HG03520 (cell line): Measurements from ENCODE around the gene SPRING1.
A peak's percentile ranks its signal among the peaks of the same experiment; 100 is the strongest.
"Not testable (repeated sequence)": the region's sequence is repeated elsewhere in the genome, so short reads cannot be mapped to it uniquely, and the experiment has no call there.

Source experiments
- ATAC-seq: cut with Tn5 transposase; IDR thresholded peaks from one replicate; pipeline ENCODE4 v1.9.1; 2021; ENCODE audit warnings: mild to moderate bottlenecking, moderate library complexity; ENCODE audit not compliant: unreplicated experiment

SPRING1 gene, protein sequence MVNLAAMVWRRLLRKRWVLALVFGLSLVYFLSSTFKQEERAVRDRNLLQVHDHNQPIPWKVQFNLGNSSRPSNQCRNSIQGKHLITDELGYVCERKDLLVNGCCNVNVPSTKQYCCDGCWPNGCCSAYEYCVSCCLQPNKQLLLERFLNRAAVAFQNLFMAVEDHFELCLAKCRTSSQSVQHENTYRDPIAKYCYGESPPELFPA

DNA sequence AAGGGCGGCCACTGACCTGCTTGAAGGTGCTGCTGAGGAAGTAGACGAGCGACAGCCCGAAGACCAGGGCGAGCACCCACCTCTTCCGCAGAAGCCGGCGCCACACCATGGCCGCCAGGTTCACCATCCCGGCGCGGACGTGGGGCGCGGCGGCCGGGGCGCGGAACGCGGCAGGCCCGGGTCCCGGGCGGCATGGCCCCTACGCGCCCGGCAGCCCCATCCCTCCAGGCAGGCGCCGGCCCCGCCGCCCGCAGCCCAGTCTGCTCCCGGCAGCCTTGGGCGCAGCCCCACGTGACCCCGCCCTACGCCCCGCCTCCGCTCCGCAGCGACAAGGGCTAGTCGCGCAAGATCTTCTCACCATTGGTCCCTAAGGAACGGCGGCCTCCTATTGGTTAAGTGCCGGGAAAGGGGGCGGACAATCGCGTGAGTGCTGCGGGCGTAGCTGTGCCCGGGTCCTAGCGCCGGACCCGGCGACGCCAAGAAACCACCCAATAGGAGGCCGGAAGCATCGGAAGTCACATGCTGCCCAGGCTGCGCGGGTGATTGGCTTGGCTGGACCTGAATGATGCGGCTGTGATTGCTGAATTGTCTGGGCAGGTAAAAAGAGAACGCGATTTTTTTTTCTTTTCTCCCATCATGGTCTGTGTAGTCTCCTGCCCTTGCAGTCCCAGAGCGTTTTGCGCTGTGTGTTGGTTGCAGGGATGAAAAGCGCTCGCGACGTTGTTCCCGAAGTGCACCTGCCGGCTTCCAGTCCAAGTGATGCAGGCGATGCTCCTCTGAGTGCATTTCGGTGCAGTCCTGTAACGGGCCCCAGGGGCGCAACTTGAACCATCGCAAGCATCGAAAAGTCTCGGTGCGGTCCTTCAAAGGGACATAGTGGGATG is at the start of gene SPRING1, which contains the start of gene RNFT2:
Gene SPRING1 (minus strand): TSS at position 296 of the 884 bp plus-strand sequence. CDS start 169 bp downstream, at position 127.
Gene RNFT2 (plus strand): TSS at position 542 of the 884 bp plus-strand sequence. CDS start 2,183 bp downstream, outside the sequence.
- ATAC-seq, result peak; percentile 94

DNA sequence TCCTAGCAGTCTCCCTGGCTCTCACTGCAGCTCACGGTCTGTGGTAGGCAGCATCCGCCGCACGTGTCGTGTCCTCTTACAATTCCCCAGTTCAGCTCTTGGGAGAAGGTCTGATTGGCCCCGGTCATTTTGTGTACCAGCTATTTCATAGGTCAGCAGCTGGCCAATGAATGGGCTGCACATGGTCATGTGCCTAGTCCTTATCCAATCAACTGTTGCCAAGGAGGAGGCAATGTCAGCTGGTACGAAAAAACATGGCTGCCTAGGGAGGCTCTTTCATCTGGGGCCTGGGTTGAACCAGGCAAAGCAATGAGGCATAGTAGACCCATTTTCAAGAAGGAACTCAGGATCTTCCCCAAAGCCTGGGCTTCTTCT is 46.4 kb upstream of the SPRING1 start:
- ATAC-seq, result no peak

DNA sequence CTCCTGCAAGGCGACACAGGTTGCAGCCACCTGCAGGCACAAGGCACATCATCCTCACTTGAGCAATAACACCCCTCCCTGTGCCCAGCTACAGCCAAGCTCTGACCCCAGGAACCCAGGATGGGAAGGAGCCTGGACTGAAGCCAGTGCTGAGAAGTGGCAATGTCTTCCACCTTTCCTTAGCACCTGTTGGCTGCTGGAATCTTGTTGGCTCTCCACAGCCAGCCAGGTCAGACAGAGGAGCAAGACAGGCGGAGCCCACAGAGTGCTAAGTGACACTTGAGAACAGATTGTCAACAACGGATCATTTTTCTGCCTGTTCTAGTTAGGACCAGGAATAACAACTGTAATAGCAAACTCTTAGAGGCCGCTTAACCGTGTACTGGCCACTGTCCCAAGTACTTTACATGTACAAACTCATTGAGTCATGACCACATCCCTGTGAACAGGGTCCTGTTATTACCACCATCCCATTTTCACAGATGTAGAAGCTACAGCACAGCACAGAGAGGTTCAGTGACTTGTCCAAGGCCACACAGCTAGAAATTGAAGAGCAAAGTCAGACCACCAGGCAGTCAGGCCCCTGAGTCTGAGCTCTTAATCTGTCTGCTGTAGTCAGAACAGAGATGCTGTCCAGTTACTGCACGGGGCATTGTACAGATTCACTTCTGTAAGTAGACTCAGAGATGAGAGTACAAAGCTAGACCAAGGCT is 45.8 kb upstream of the SPRING1 start:
- ATAC-seq, result no peak

DNA sequence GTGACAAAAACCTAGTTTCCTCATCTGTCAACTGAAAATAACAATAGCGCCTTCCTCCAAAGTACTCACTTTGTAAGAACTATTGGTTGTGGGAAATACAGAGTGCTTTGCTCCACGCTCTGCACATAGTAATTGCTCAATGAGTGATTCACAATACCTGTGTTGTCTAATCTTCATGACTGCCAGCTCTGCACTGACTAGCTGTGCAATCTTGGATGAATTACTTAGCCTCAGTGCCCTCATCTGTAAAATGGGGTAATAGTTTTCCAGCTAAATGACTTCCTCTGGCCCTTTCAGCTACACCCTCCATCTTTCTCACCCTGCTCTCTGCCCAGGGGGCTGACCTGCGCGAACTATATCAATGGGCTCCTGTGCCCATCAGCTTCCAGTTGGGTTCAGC is 43.1 kb upstream of the SPRING1 start:
- no peak for ATAC-seq

DNA sequence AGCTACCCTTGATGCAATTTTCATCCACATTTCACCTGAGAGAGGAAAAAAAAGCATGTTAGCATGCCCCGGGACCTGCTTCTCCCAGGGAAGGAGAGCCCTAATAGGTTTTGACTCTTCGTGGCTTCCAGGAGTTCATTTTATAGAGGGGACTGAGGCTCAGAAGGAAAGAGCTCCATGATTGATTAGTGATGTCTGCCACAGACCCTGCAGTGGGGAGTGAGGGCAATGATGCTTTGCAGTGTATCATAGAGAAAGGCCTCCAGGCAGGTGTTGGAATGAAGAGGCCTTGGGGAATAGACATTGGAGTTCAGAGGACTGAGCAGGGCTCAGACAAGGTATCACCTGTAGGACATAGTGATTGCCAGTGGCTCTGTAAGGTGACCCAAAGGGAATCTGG is 41.7 kb upstream of the SPRING1 start:
- ATAC-seq, result no peak

DNA sequence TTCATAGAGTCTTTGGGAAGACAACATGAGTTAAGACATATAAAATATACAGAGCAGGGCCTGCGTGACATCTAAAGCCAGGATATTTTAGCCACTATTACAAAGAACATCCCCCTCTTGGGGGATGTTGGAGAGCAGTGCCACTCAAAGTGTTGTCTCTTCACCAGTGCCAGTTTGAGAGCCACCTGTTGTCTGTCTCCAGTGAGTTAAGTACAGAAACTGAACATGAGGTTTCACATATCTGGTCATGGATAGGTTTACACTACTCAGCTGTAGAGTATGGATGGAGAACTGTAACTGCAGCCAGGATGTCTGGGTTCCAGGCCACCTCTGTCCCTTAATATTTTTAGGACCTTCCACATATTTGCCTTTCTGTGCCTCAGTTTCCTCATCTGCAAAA is 39.4 kb upstream of the SPRING1 start:
- ATAC-seq, result no peak

DNA sequence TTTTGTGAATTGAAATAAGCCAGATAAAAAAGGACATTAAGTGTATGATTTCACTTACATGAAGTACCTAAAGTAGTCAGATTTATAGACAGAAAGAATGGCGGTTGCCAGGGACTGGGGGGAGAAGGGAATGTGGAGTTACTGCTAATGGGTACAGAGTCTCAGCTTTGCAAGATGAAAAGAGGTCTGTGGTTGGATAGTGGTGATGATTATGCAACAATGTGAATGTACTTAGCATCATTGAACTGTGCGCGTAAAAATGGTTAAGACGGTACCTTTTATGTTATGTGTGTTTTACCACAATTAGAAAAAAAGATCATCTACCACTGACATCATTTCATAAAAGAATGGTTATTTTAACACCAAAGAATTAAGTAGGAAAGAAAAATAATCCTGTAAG is 36.2 kb upstream of the SPRING1 start:
- no peak for ATAC-seq

DNA sequence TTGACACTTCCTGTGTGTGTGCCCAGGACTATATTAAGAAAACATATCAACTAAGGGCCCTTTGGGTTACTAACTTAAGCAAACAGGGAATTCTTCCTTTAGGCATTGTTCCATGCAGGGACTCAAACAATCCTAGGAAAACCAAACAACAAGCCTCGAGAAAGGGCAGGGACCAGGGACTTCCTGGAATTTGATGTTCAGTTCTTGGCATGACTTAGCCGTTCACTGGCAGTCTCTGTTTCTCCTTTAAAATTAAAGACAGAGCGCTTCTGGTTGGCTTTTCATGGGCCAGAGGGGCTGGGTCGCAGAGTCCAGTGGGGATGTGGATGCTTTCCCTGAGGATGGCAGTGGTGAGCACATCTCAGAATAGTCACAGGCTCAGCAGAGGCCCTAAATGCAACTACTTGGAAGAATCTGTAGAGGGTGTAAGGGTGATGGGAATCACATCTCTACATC is 35.4 kb upstream of the SPRING1 start:
- ATAC-seq, result no peak

DNA sequence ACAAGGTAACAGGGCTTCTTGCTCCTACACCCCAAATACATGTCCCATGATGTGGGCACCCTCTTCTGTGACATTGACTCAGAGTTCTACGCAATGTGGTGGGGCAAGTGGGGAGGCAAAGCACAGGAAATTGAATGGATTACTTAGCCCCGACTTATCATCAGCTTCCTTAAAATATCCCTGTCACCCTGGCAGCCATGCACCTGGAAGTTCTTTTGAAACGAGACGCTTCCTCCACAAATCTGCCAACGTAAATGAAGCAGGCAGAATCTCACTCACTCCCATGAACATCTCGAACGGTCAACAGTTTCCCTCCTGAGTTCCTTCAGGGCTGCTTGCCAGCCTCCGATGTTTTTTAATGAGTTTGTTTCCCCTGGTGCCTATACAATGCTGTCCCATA is 33.8 kb upstream of the SPRING1 start:
- ATAC-seq, result no peak

DNA sequence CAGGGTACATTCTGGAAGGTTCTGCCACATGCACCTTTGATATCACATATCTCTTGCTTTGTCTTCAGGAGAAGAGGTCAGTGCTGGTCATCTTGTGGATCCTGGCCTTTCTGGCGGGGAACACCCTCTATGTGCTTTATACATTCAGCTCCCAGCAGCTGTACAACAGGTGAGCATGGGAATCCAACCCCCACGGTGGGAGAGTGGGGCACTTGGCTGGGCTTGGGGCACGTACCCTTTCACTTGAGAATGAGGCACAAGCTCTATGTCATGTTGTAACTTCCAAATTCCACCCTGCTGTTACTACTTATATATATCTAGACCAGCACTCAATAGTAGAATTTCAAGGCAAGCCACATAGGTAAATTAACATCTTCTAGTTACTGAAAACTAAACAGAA is 28.9 kb upstream of the SPRING1 start:
- ATAC-seq, result no peak

DNA sequence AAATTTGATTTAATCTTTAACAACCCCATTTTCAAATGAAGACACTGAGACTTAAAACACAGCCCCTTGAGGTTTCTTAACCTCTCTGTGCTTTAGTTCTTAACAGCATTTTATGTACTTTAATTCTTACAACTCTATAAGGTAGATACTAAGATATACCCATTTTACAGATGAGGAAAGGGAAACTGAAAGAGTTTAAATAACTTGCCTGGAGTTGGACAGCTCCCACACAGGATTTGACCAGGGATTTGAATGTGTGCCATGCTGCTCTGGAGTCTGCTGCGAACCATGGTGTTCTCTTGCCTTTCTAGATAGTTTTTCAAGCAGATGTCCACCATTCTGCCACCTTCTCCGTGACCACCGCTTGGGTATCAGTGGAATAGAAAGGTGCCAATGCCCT is 28.4 kb upstream of the SPRING1 start:
- no peak for ATAC-seq

DNA sequence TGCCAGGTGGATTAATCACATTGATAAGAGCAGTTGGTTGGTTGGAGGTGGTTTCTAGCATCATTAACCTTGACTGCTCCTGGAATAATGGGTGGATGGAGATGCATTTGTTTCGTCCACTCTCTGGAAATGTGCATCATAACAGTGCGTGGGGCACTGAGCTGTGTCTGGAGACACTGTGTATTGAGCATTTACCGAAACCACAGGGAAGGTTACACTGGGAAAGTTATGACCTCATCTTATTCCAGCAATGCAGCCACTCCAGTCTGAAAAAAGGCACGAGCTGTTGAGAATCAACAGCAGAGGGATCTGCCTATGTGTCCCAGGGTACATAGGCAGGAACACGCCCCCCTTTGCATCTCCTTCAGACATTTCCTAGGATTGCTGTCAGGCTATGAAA is 27.4 kb upstream of the SPRING1 start:
- no peak for ATAC-seq

DNA sequence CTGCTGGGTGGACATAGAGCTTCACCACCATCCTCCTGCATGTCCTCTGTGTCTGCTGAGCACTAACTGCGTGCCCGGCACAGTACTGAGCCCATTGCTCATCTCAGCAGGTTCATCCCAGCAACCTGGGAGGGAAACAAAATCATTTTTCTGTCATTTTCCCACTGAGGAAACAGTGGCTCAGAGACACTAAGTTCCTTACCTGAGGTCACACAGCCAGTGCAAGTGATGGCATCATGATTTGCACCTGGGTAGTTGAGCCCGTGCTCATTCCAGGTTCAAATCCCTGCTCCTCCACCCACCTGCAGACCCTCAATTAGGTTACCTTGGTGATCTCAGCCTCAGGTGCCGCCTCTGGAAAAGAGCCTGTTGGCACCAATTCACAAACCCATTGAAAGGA is 23.6 kb upstream of the SPRING1 start:
- no peak for ATAC-seq

DNA sequence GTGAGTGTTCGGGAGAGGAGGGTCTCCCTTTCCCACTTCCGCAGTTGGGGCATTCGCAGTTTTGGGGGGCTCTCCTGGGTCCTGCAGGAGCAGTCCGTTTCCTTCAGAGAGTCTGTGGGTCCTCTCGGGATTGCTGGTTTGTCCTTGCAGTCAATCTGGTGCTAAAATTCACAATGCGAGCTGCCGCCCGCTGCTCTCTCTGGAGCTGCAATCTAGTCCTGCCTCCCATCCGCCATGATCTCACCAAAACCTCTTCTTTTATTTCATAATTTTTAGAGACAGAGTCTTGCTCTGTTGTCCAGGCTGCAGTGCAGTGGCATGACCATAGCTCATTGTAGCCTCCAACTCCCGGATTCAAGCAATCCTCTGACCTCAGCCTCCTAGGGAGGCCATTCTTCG is 22.8 kb upstream of the SPRING1 start:
- ATAC-seq, result no peak

DNA sequence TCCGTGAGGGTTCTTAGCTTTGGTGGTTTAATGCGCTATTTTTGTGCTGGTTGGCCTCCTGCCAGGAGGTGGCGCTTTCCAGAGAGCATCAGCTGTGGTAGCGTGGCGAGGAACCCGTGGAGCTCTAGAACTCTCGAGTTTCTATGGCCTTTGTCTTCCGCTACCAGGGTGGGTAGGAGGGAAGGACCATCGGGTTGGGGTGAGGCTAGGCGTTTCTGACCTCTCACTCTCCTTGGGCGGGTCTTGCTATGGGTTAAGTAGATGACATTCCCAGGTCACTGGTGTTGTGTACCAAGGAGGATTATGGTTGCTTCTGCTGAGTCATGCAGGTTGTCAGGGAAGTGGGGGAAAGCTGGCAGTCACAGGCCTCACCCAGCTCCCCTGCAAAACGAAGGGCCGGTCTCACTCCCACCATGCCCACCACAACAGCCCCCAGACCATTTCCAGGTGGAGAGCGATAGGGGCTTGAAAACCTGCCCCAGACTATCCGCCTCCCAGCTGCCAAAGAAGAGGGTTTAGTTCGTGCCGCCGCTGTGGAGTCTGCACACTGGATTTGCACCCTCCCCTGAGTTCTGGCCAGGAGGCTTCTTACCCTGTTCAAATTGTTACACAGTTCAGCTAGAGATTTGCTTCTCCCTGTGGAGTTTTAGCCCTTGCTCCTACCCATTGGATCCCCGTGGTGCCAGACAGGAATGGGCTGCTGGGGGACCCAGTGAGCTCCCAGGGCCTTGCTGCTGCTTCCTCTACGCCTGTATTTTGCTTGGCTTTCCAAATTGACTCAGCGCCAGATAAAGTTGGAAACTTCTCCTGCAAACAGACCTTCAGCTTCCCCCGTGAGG is 22.1 kb upstream of the SPRING1 start:
- ATAC-seq, result no peak

DNA sequence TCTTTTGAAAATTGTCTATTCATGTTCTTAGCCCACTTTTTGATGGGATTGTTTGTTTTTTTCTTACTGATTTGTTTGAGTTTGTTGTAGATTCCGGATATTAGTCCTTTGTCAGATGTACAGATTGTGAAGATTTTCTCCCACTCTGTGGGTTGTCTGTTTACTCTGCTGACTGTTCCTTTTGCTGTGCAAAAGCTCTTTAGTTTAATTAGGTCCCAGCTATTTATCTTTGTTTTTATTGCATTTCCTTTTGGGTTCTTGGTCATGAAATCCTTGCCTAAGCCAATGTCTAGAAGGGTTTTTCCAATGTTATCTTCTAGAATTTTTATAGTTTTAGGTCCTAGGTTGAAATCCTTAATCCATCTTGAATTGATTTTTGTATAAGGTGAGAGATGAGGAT is 16.9 kb upstream of the SPRING1 start:
- ATAC-seq, result not testable (repeated sequence)

DNA sequence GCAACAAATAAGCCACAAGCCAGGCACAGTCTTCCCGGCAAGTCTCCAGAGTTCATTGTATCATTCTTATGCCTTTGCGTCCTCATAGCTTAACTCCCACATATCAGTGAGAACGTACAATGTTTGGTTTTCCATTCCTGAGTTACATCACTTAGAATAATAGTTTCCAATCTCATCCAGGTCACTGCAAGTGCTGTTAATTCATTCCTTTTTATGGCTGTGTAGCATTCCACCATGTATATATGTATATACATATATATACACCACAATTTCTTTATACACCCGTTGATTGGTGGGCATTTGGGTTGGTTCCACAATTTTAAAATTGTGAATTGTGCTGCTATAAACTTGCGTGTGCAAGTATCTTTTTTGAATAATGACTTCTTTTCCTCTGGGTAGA is 16.2 kb upstream of the SPRING1 start:
- not testable (repeated sequence) for ATAC-seq

DNA sequence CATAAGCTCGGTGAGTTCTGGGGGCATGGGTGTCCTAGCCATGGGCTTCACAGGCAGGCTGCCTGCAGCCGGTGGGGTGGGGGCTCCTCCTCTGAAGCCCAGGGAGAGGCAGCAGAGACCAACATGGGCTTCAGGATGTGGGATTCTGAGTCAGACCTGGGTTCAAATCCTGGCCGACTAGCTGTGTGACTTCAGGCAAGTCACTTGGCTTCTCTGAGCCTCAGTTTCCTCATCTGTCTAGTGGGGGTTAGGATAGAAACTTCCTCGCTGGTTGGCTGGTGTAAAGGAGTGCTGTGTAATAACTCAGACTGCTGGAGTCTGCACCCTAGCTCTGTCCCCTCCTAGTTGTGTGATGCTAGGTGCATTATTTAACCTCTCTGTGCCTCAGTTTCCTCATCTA is 12.4 kb upstream of the SPRING1 start:
- ATAC-seq, result no peak

DNA sequence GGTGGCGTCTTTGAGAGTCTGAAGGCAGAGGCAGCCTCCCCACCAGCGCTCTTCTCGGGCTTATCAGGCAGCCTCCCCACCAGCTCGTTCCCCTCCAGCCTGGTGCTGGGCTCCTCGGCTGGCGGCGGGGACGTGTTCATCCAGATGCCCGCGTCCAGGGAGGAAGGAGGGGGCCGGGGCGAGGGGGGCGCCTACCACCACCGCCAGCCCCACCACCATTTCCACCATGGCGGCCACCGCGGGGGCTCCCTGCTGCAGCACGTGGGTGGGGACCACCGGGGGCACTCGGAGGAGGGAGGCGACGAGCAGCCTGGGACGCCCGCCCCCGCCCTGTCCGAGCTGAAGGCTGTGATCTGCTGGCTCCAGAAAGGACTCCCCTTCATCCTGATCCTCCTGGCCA is 12.0 kb upstream of the SPRING1 start:
- no peak for ATAC-seq

DNA sequence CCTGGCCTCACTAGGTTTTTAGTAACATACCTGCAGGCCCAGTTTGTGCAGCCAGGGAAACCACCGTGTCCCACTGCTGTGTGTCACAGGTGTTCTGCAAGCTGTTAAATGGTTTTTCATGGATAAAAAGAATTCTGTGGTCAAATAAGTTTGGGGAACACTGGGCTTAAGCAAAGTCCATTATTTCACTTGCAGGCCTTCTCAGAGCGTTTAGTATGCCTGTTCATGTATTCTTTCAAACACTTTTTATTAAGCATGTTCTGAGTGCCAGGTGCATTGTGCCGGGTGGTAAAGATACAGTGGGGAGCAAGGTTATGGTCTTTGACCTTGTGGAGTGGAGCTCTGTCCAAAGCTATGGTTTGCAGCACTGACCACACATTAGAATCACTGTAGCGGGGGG is 7.7 kb upstream of the SPRING1 start:
- ATAC-seq, result no peak

DNA sequence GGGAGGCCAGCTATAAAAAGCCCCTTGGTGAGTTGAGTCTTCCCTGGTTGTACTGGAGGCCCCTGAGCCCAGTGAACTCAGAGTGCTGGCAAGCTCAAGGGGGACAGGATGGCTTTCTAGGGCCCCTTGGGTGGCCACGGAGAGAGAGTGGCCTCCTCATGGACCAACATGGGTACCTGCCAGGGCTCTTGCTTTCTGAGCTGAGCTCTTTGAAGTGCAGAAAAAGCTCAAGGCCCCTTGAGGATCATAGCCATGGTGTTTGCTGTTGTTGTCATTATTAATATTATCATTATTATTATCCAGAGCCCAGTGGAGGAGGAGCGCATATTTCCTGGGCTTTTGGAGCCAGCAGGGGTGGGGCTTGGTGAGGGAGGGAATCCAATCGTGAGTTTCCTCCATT is 6.9 kb upstream of the SPRING1 start:
- ATAC-seq, result no peak
